ENCODE data around the gene CDC42BPB. TPM values are rescaled to one million over a fixed set of nuclear protein-coding genes. Genes with fewer than 3 reads are reported as not detected.

CDC42BPB gene
- total and polyA plus RNA-seq, 5 donors from 2014 or later, result 0.08 to 19.2 (median 0.41) TPM

GRCh38 chr14:103068351-103069073, 11.2 kb upstream of the CDC42BPB start:
- H3K9me3 ChIP-seq (ENCODE audit: control insufficient read depth in 2 of 2, low read length in 2 of 2), result no peaks in the 10 kb centered on the region
- peaks cover 8% of the 10 kb centered on the region for H3K27me3 Mint-ChIP-seq
- no peaks in the 10 kb centered on the region for H3K36me3 Mint-ChIP-seq
- DNase-seq (no peak), ATAC-seq (ENCODE audit: low read depth in 2 of 2) (no peak)
- no peaks in the 10 kb centered on the region for H3K4me1 ChIP-seq (ENCODE audit: control insufficient read depth, insufficient read depth, low read length, poor library complexity, severe bottlenecking)
- no peak overlapping the region for H3K4me3 ChIP-seq (ENCODE audit: low read depth, low read length)
- no peaks in the 10 kb centered on the region for H3K4me1 Mint-ChIP-seq
- no peaks in the 10 kb centered on the region for H3K36me3 ChIP-seq (ENCODE audit: control insufficient read depth, insufficient read depth, low read length)
- no peak overlapping the region for H3K4me3 Mint-ChIP-seq
- no peak overlapping the region for H3K27ac Mint-ChIP-seq
- no peaks in the 10 kb centered on the region for H3K27me3 ChIP-seq (ENCODE audit: control insufficient read depth, insufficient read depth, low read length)
- H3K27ac ChIP-seq (ENCODE audit: insufficient read depth, low read length, poor library complexity, severe bottlenecking), result no peak overlapping the region
- peaks cover 0 to 1% (median 0%) of the 10 kb centered on the region in 7 donors for H3K9me3 Mint-ChIP-seq

GRCh38 chr14:103067231-103067954, 10.0 kb upstream of the CDC42BPB start:
- no peaks in the 10 kb centered on the region for H3K27me3 ChIP-seq (ENCODE audit: control insufficient read depth, insufficient read depth, low read length)
- no peaks in the 10 kb centered on the region for H3K36me3 Mint-ChIP-seq
- H3K27ac Mint-ChIP-seq, result no peak overlapping the region
- H3K27me3 Mint-ChIP-seq, result peaks cover 13% of the 10 kb centered on the region
- no peaks in the 10 kb centered on the region for H3K9me3 ChIP-seq (ENCODE audit: control insufficient read depth in 2 of 2, low read length in 2 of 2)
- H3K4me3 Mint-ChIP-seq, result no peak overlapping the region
- peaks cover 0 to 1% (median 0%) of the 10 kb centered on the region in 7 donors for H3K9me3 Mint-ChIP-seq
- no peaks in the 10 kb centered on the region for H3K4me1 ChIP-seq (ENCODE audit: control insufficient read depth, insufficient read depth, low read length, poor library complexity, severe bottlenecking)
- H3K4me1 Mint-ChIP-seq, result no peaks in the 10 kb centered on the region
- DNase-seq (no peak), ATAC-seq (ENCODE audit: low read depth in 2 of 2) (no peak)
- no peak overlapping the region for H3K4me3 ChIP-seq (ENCODE audit: low read depth, low read length)
- no peaks in the 10 kb centered on the region for H3K36me3 ChIP-seq (ENCODE audit: control insufficient read depth, insufficient read depth, low read length)
- H3K27ac ChIP-seq (ENCODE audit: insufficient read depth, low read length, poor library complexity, severe bottlenecking), result no peak overlapping the region

GRCh38 chr14:103066399-103066798, 9.1 kb upstream of the CDC42BPB start:
- Mint-ChIP-seq H3K27me3 (peaks cover 13% of the 10 kb centered on the region), H3K9me3 (peaks cover 0 to 1% (median 0%) of the 10 kb centered on the region in 7 donors), H3K4me1 (no peaks in the 10 kb centered on the region), H3K4me3 (no peak overlapping the region), H3K36me3 (no peaks in the 10 kb centered on the region), H3K27ac (no peak overlapping the region)
- H3K36me3 ChIP-seq (ENCODE audit: control insufficient read depth, insufficient read depth, low read length), result no peaks in the 10 kb centered on the region
- no peak overlapping the region for H3K4me3 ChIP-seq (ENCODE audit: low read depth, low read length)
- no peak overlapping the region for H3K27ac ChIP-seq (ENCODE audit: insufficient read depth, low read length, poor library complexity, severe bottlenecking)
- H3K27me3 ChIP-seq (ENCODE audit: control insufficient read depth, insufficient read depth, low read length), result no peaks in the 10 kb centered on the region
- DNase-seq (no peak), ATAC-seq (ENCODE audit: low read depth in 2 of 2) (no peak)
- H3K4me1 ChIP-seq (ENCODE audit: control insufficient read depth, insufficient read depth, low read length, poor library complexity, severe bottlenecking), result no peaks in the 10 kb centered on the region
- no peaks in the 10 kb centered on the region for H3K9me3 ChIP-seq (ENCODE audit: control insufficient read depth in 2 of 2, low read length in 2 of 2)

- Histone ChIP-seq H3K27ac (ENCODE audit: insufficient read depth, low read length, poor library complexity, severe bottlenecking) (no peak overlapping the region), H3K36me3 (ENCODE audit: control insufficient read depth, insufficient read depth, low read length) (no peaks in the 10 kb centered on the region), H3K27me3 (ENCODE audit: control insufficient read depth, insufficient read depth, low read length) (no peaks in the 10 kb centered on the region), H3K4me1 (ENCODE audit: control insufficient read depth, insufficient read depth, low read length, poor library complexity, severe bottlenecking) (no peaks in the 10 kb centered on the region), H3K4me3 (ENCODE audit: low read depth, low read length) (no peak overlapping the region), H3K9me3 (ENCODE audit: control insufficient read depth in 2 of 2, low read length in 2 of 2) (no peaks in the 10 kb centered on the region)
- peaks cover 0 to 1% (median 0%) of the 10 kb centered on the region in 7 donors for H3K9me3 Mint-ChIP-seq
- H3K27me3 Mint-ChIP-seq, result peaks cover 13% of the 10 kb centered on the region
- ATAC-seq (ENCODE audit: low read depth in 2 of 2) (no peak), DNase-seq (no peak)
- no peak overlapping the region for H3K4me3 Mint-ChIP-seq
- no peaks in the 10 kb centered on the region for H3K4me1 Mint-ChIP-seq
- no peak overlapping the region for H3K27ac Mint-ChIP-seq
- no peaks in the 10 kb centered on the region for H3K36me3 Mint-ChIP-seq
Measured at GRCh38 chr14:103065861-103066260, 8.5 kb upstream of the CDC42BPB start.

- H3K4me1 ChIP-seq (ENCODE audit: control insufficient read depth, insufficient read depth, low read length, poor library complexity, severe bottlenecking), result no peaks in the 10 kb centered on the region
- H3K27ac Mint-ChIP-seq, result no peak overlapping the region
- no peak overlapping the region for H3K27ac ChIP-seq (ENCODE audit: insufficient read depth, low read length, poor library complexity, severe bottlenecking)
- H3K9me3 ChIP-seq (ENCODE audit: control insufficient read depth in 2 of 2, low read length in 2 of 2), result no peaks in the 10 kb centered on the region
- H3K9me3 Mint-ChIP-seq, result peaks cover 0 to 1% (median 0%) of the 10 kb centered on the region in 7 donors
- ATAC-seq (ENCODE audit: low read depth in 2 of 2) (no peak), DNase-seq (no peak)
- no peaks in the 10 kb centered on the region for H3K36me3 ChIP-seq (ENCODE audit: control insufficient read depth, insufficient read depth, low read length)
- H3K4me3 Mint-ChIP-seq, result no peak overlapping the region
- H3K27me3 Mint-ChIP-seq, result peaks cover 13% of the 10 kb centered on the region
- H3K4me1 Mint-ChIP-seq, result no peaks in the 10 kb centered on the region
- no peaks in the 10 kb centered on the region for H3K27me3 ChIP-seq (ENCODE audit: control insufficient read depth, insufficient read depth, low read length)
- H3K4me3 ChIP-seq (ENCODE audit: low read depth, low read length), result no peak overlapping the region
- H3K36me3 Mint-ChIP-seq, result no peaks in the 10 kb centered on the region
Measured at GRCh38 chr14:103064978-103065377, 7.6 kb upstream of the CDC42BPB start.

- no peak overlapping the region for H3K27ac ChIP-seq (ENCODE audit: insufficient read depth, low read length, poor library complexity, severe bottlenecking)
- H3K4me1 ChIP-seq (ENCODE audit: control insufficient read depth, insufficient read depth, low read length, poor library complexity, severe bottlenecking), result no peaks in the 10 kb centered on the region
- no peak overlapping the region for H3K4me3 Mint-ChIP-seq
- no peaks in the 10 kb centered on the region for H3K36me3 Mint-ChIP-seq
- H3K4me1 Mint-ChIP-seq, result no peaks in the 10 kb centered on the region
- H3K36me3 ChIP-seq (ENCODE audit: control insufficient read depth, insufficient read depth, low read length), result no peaks in the 10 kb centered on the region
- peaks cover 4% of the 10 kb centered on the region for H3K27me3 ChIP-seq (ENCODE audit: control insufficient read depth, insufficient read depth, low read length)
- H3K27ac Mint-ChIP-seq, result no peak overlapping the region
- H3K9me3 Mint-ChIP-seq, result peaks cover 0 to 2% (median 0%) of the 10 kb centered on the region in 7 donors
- no peak overlapping the region for H3K4me3 ChIP-seq (ENCODE audit: low read depth, low read length)
- ATAC-seq (ENCODE audit: low read depth in 2 of 2) (no peak), DNase-seq (no peak)
- H3K9me3 ChIP-seq (ENCODE audit: control insufficient read depth in 2 of 2, low read length in 2 of 2), result no peaks in the 10 kb centered on the region
- peaks cover 13% of the 10 kb centered on the region for H3K27me3 Mint-ChIP-seq
Measured at GRCh38 chr14:103064436-103064835, 7.1 kb upstream of the CDC42BPB start.

- Mint-ChIP-seq H3K36me3 (no peaks in the 10 kb centered on the region), H3K27me3 (peaks cover 5% of the 10 kb centered on the region), H3K4me1 (peaks cover 0 to 9% (median 5%) of the 10 kb centered on the region in 4 donors), H3K9me3 (peaks cover 0 to 2% (median 0%) of the 10 kb centered on the region in 7 donors), H3K4me3 (no peak overlapping the region), H3K27ac (no peak overlapping the region)
- Histone ChIP-seq H3K27me3 (ENCODE audit: control insufficient read depth, insufficient read depth, low read length) (peaks cover 4% of the 10 kb centered on the region), H3K4me1 (ENCODE audit: control insufficient read depth, insufficient read depth, low read length, poor library complexity, severe bottlenecking) (peaks cover 4% of the 10 kb centered on the region), H3K9me3 (ENCODE audit: control insufficient read depth in 2 of 2, low read length in 2 of 2) (no peaks in the 10 kb centered on the region), H3K4me3 (ENCODE audit: low read depth, low read length) (no peak overlapping the region), H3K27ac (ENCODE audit: insufficient read depth, low read length, poor library complexity, severe bottlenecking) (no peak overlapping the region), H3K36me3 (ENCODE audit: control insufficient read depth, insufficient read depth, low read length) (no peaks in the 10 kb centered on the region)
- no peak for DNase-seq
- no peak for ATAC-seq (ENCODE audit: low read depth in 2 of 2)
Measured at GRCh38 chr14:103061482-103061976, 4.2 kb upstream of the CDC42BPB start.

Measured in CD4-positive, CD25-positive, alpha-beta regulatory T cell (primary cell).